Muscle layer of duodenum (tissue), 2 donors: Measurements from ENCODE around the gene GGPS1.
A peak's percentile ranks its signal among the peaks of the same experiment; 100 is the strongest.
"Not testable (repeated sequence)": the region's sequence is repeated elsewhere in the genome, so short reads cannot be mapped to it uniquely, and the experiment has no call there.

ENCODE experiments used
- H3K27ac ChIP-seq: one replicate; pipeline ENCODE4 v1.7.0; 2013; ENCODE audit warnings: mild to moderate bottlenecking, low read length
- H3K27me3 ChIP-seq: one replicate; pipeline ENCODE4 v1.7.0; 2013; ENCODE audit warnings: low read depth, mild to moderate bottlenecking, control low read depth, low read length
- H3K36me3 ChIP-seq, 2 donors: one replicate each; pipeline ENCODE4 v1.7.0; 2013; ENCODE audit warnings: low read length in 2 of 2, control low read depth in 1 of 2, mild to moderate bottlenecking in 1 of 2; ENCODE audit not compliant: insufficient read depth in 2 of 2, control insufficient read depth in 1 of 2
- H3K4me1 ChIP-seq, 2 donors: one replicate each; pipeline ENCODE4 v1.7.0; 2013; ENCODE audit warnings: low read length in 2 of 2, mild to moderate bottlenecking in 2 of 2, control low read depth in 1 of 2, moderate library complexity in 1 of 2; ENCODE audit not compliant: insufficient read depth in 2 of 2, control insufficient read depth in 1 of 2
- H3K4me3 ChIP-seq, 2 donors: one replicate each; pipeline ENCODE4 v1.7.0; 2013; ENCODE audit warnings: low read length in 2 of 2, low read depth in 1 of 2, mild to moderate bottlenecking in 1 of 2
- H3K9me3 ChIP-seq, 2 donors: one replicate each; pipeline ENCODE4 v1.7.0; 2013; ENCODE audit warnings: low read length in 2 of 2, control low read depth in 1 of 2, mild to moderate bottlenecking in 1 of 2; ENCODE audit not compliant: control insufficient read depth in 1 of 2
- donor health status: healthy.

GGPS1 gene

DNA sequence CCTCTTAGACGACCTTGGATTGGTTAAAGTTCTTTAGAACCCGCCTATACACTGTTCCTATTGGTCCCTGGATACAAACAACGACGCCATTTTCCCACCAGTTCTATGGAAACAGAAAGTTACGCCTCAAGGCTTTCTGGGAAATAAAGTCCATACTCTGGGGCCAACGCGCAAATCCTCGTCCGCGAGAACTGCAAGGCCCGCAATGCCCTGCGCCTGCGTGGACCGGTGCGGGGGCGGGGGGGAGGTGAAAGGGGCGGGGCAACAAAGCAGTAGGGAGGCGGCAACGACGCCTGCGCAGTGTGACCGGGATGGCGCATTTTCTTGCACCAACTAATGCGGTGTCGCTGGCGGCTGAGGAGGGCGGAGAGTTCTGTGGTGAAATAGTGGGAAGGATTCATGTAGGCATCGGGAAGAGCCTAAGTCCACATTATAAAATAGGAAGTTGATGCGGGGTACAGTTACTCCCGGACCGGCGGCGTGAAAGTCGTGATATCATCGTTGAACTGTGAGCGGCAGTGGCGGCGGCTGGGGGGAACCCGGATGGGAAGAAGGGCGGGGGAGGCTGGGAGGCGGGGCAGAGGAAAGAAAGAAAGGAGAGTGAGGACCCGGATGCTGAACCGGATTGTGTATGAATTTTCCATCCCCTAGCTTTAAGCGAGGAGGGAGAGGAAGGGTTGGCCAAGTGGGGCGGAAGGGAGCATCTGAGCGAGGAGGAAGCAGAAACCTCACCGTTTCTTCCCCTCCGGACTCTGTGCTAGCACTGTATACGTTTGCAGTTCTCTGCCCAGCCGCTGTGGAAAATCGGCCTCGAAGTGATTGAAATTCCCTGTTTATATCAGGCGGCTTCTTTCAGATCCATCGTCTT, at the start of gene GGPS1:
Gene GGPS1, plus strand, starts transcription at position 300 of the 868 bp plus-strand sequence. CDS start 6,695 bp downstream, outside the sequence.
- Histone ChIP-seq H3K4me3 (peak within 1 kb of the TSS; percentile 91 to 99), H3K4me1 (peaks cover 18 to 55% of the 10 kb centered on the region in 2 donors)

DNA sequence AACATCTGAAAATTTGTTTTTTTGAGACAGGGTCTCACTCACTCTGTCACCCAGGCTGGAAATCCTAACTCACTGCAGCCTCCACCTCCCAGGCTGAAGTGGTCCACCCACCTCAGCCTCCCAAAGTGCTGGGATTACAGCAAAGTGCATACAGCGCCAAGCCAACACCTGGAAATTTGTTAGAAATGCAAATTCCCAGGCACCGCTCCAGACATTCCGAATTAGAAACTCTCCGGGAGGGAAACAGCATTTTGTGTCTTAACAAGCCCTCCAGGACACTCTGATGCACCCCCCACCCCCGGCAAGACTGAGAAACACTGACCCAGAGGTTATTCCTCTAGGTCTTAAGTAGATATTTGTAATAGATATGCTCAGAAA, 49.5 kb upstream of the GGPS1 start:
- Histone ChIP-seq H3K4me3 (peak overlapping the region in 1 of 2 donors; percentile 16), H3K4me1 (peaks cover 5 to 33% of the 10 kb centered on the region in 2 donors), H3K27me3 (no peaks in the 10 kb centered on the region), H3K27ac (no peak overlapping the region), H3K9me3 (no peaks in the 10 kb centered on the region), H3K36me3 (no peaks in the 10 kb centered on the region)

More for the DNA sequence above, at the start of gene GGPS1:
- Histone ChIP-seq H3K27ac (peak within 1 kb of the TSS; percentile 96), H3K27me3 (no peaks in the 10 kb centered on the region), H3K9me3 (no peaks in the 10 kb centered on the region), H3K36me3 (peaks cover 0 to 9% of the 10 kb centered on the region in 2 donors)

DNA sequence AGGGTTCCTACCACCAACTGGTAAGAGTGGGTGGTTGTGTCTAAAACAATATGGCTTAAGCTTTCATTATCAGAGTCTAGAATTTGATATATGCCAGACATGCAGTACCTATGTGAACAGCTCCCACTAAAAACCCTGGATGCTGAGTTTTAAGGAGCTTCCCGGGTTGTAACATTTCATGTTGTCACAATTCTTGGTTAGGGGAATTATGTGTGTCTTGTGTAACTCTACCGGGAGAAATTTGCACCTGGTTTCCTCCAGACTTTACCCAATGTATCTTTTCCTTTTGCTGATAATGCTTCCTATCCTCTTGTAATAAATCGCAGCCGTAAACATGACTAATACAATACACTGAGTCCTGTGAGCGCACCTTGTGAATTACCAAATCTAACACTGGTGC, 48.7 kb upstream of the GGPS1 start:
- peaks cover 5 to 35% of the 10 kb centered on the region in 2 donors for H3K4me1 ChIP-seq
- H3K9me3 ChIP-seq: no peaks in the 10 kb centered on the region
- no peak overlapping the region for H3K27ac ChIP-seq

DNA sequence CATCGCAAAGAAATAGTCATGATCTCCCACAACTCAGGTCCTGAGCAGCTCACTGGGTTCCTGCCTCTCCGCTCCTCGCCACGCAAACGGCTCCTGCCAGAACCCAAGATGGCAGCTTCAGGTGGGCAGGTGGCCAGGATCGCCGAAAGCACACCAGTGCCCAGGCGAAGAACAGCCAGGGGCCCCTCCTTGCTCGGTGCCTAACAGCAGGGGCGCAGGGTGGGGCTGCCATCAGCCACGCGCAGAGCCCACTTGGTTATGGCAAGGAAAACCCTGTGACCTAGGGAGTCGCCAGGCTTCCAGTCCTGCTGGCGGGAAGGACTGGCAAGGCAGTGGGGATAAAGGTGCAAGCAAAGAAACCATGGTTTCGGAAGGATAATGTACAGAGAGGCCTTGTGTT, 47.9 kb upstream of the GGPS1 start:
- Histone ChIP-seq H3K9me3 (no peaks in the 10 kb centered on the region), H3K4me3 (no peak overlapping the region), H3K27ac (no peak overlapping the region), H3K4me1 (peaks cover 5 to 27% of the 10 kb centered on the region in 2 donors), H3K27me3 (no peaks in the 10 kb centered on the region), H3K36me3 (no peaks in the 10 kb centered on the region)

More for the DNA sequence above, 48.7 kb upstream of the GGPS1 start:
- H3K4me3 ChIP-seq: no peak overlapping the region
- no peaks in the 10 kb centered on the region for H3K36me3 ChIP-seq
- no peaks in the 10 kb centered on the region for H3K27me3 ChIP-seq

DNA sequence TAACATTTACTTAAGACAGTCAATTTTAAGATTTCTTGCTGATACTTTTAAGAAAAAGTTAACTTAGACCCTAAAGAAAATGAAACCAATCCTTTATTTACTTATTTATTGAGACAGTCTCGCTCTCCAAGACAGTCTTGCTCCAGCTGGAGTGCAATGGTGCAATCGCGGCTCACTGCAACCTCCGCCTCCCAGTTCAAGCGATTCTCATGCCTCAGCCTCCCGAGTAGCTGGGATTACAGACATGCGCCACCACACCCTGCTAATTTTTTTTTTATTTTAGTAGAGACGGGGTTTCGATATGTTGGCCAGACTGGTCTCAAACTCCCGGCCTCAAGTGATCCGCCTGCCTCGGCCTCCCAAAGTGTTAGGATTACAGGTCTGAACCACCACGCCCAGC, 44.7 kb upstream of the GGPS1 start:
- not testable (repeated sequence) for H3K27me3 ChIP-seq, H3K9me3 ChIP-seq, H3K27ac ChIP-seq, H3K36me3 ChIP-seq, H3K4me3 ChIP-seq
- H3K4me1 ChIP-seq: peaks cover 5 to 21% of the 10 kb centered on the region in 2 donors

DNA sequence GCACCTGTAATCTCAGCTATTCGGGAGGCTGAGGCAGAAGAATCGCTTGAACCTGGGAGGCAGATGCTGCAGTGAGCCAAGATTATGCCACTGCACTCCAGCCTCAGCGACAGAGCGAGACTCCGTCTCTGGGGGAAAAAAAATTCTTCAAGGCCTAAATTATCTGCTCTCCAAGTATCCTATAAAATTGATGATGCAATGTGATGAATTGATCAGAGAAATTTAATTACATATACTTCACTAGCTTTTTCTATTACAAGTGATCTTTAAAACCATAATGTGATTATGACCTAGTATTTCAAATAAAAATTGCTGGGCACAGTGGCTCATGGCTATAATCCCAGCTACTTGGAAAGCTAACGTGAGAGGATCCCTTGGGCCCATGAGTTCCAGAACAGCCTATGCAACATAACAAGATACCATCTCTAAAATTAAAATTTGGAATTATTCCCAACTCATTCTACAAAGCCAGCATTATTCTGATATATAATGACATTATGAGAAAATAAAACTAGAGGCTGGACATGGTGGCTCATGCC, 44.1 kb upstream of the GGPS1 start:
- Histone ChIP-seq H3K27me3 (no peaks in the 10 kb centered on the region), H3K4me1 (peaks cover 0 to 21% of the 10 kb centered on the region in 2 donors), H3K27ac (no peak overlapping the region), H3K4me3 (no peak overlapping the region), H3K9me3 (no peaks in the 10 kb centered on the region), H3K36me3 (no peaks in the 10 kb centered on the region)

DNA sequence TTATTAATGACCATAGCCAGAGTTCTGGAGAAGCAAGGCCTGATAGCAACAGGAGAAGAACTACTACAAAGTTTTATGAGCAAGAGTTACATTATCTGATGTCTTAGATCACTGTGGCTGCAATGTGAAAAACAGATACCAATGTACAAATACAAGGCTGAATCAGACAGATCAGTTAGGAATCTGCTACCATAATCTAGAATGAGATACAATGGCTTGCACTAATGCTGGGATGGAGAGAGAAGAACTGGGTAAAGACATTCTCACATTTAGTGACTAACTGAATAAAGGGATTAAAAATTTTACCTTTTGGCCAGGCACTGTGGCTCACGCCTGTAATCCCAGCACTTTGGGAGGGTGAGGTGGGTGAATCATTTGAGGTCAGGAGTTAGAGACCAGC, 41.7 kb upstream of the GGPS1 start:
- no peaks in the 10 kb centered on the region for H3K36me3 ChIP-seq
- H3K9me3 ChIP-seq: no peaks in the 10 kb centered on the region
- H3K27ac ChIP-seq: no peak overlapping the region
- H3K27me3 ChIP-seq: no peaks in the 10 kb centered on the region
- no peak overlapping the region for H3K4me3 ChIP-seq
- peaks cover 0 to 20% of the 10 kb centered on the region in 2 donors for H3K4me1 ChIP-seq

DNA sequence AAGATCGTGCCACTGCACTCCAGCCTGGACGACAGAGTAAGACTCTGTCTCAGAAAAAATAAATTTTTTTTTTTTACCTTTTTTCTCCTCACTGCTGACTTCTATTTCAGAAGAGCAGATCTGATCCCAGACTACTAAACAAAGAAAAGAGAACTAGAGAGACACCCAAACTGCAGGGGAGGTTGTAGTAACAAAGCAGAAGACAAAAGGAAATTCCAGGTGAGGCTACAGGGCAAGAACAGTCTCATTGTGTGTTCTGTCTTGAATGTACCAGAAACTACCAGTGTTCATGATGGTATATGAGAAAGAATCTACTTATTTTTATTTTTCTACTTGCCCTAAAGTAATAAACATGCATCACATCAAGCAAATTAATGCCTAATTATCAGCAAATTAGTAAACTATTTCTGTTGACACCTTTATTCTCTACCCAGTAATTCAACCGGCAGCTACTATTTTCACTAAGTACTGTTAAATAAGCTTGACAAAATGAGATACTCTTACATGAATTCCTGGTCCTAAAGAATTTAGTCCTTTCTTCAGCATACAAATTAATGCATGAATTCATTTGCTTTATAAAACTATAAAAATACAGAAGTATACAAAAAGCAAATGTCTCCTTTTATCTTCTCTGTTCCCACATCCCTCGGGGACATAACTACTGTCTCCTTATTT, 41.0 kb upstream of the GGPS1 start:
- Histone ChIP-seq H3K4me1 (peaks cover 0 to 24% of the 10 kb centered on the region in 2 donors), H3K9me3 (no peaks in the 10 kb centered on the region), H3K27ac (no peak overlapping the region), H3K27me3 (no peaks in the 10 kb centered on the region), H3K36me3 (no peaks in the 10 kb centered on the region), H3K4me3 (no peak overlapping the region)

DNA sequence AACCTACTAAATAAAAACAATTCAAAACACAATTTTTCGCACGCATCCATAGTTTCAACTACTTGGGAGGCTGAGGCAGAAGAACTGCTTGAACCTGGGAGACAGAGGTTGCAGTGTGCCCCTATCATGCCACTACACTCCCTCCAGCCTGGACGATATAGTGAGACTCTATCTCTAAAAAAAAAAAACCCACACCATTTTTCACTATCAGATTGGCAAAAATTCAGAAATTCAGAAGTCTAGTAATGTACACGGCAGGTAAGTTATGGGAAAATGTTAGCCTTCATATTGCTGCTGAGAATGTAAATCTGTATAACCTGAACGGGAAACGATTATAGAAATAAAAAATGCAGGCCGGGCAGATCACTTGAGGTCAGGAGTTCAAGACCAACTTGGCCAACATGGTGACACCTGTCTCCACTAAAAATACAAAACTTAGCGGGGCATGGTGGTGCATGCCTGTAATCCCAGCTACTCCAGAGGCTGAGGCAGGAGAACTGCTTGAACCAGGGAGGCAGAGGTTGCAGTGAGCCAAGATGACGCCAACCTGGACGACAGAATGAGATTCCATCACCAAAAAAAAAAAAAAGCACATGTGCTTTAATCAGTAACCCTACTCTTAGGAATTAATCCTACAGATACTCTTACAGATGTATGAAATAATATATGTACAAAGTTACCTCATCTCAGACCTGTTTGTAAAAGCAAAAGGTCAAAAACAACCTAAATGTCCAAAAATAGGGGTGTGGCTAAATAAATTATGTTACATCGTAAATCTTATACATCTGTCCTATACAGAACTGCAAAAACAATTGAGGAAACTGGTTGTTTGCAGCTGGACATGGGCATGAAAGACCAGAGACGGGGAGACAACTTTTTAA, 38.3 kb upstream of the GGPS1 start:
- Histone ChIP-seq H3K27me3 (no peaks in the 10 kb centered on the region), H3K36me3 (no peaks in the 10 kb centered on the region), H3K4me3 (no peak overlapping the region), H3K9me3 (no peaks in the 10 kb centered on the region), H3K4me1 (peaks cover 0 to 28% of the 10 kb centered on the region in 2 donors), H3K27ac (no peak overlapping the region)

DNA sequence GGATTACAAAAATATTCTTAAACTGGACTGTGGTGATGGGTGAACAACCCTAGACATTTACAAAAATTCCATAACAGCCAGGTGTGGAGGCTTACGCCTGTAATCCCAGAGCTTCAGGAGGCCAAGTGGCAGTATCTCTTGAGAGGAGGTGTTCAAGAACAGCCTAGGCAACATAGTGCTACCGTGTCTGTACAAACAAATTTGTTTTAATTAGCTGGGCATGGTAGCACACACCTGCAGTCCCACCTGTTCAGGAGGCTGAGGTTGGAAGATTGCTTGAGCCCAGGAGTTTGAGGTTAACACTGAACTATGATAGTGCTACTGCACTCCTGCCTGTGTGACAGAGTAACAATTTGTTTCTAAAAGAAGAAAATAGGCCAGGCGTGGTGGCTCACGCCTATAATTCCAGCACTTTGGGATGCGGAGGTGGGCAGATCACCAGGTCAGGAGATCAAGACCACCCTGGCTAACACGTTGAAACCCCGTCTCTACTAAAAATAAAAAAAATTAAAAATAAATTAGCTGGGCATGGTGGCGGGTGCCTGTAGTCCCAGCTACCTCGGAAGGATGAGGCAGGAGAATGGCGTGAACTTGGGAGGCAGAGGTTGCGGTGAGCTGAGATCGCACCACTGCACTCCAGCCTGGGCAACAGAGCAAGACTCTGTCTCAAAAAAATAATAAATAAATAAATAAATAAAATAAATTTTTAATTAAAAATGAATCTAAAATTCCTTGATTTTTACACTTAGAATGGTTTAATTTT, 37.4 kb upstream of the GGPS1 start:
- H3K27me3 ChIP-seq: no peaks in the 10 kb centered on the region
- H3K9me3 ChIP-seq: no peaks in the 10 kb centered on the region
- no peak overlapping the region for H3K27ac ChIP-seq
- no peaks in the 10 kb centered on the region for H3K36me3 ChIP-seq
- peaks cover 0 to 28% of the 10 kb centered on the region in 2 donors for H3K4me1 ChIP-seq
- no peak overlapping the region for H3K4me3 ChIP-seq
